GM23338 (cell line): ENCODE measurements around the gene RBCK1.

Experiments
- CREB1 ChIP-seq: fragments of 250-450 bp; sonication (Bioruptor Pico); IDR thresholded peaks from 2 replicates; pipeline ENCODE4 v1.5.0; 2020; ENCODE audit warnings: low read depth, mild to moderate bottlenecking, moderate library complexity
- CTCF ChIP-seq, 2 experiments: fragments of 200-600 bp in 1 of 2; sonication (generic) in 1 of 2; conservative IDR thresholded peaks; 2 replicates each; pipeline versions ENCODE4 v1.5.1 to v1.6.1; 2016 to 2017; ENCODE audit warnings: antibody characterized with exemption in 2 of 2, low read depth in 2 of 2, mild to moderate bottlenecking in 2 of 2, moderate library complexity in 1 of 2
- EZH2 ChIP-seq: fragments of 200-600 bp; sonication (generic); IDR thresholded peaks from one replicate; pipeline ENCODE4 v1.8.0; 2017; ENCODE audit warnings: antibody characterized with exemption, mild to moderate bottlenecking, low read depth; ENCODE audit not compliant: unreplicated experiment
- EZH2phosphoT487 ChIP-seq: fragments of 200-600 bp; sonication (generic); IDR thresholded peaks from one replicate; pipeline ENCODE4 v1.8.1; 2018; ENCODE audit warnings: antibody characterized with exemption; ENCODE audit not compliant: unreplicated experiment
- JUNB ChIP-seq: IDR thresholded peaks from one replicate; pipeline ENCODE4 v1.6.1; 2016; ENCODE audit warnings: antibody characterized with exemption; ENCODE audit not compliant: unreplicated experiment
- NANOG ChIP-seq: IDR thresholded peaks from 2 replicates; pipeline ENCODE4 v1.6.1; 2016; ENCODE audit warnings: antibody characterized with exemption, borderline replicate concordance
- POLR2AphosphoS5 ChIP-seq: IDR thresholded peaks from 2 replicates; pipeline ENCODE4 v1.6.1; 2016; ENCODE audit warnings: antibody characterized with exemption, low read depth
- STAT1 ChIP-seq: IDR thresholded peaks from one replicate; pipeline ENCODE4 v1.6.1; 2016; ENCODE audit warnings: antibody characterized with exemption; ENCODE audit not compliant: unreplicated experiment
- ZNF114 ChIP-seq: fragments of 250-450 bp; sonication (Bioruptor Pico); IDR thresholded peaks from 2 replicates; pipeline ENCODE4 v1.5.0; 2020; ENCODE audit warnings: mild to moderate bottlenecking, moderate library complexity
- ZNF462 ChIP-seq: fragments of 250-450 bp; sonication (Bioruptor Pico); IDR thresholded peaks from 2 replicates; pipeline ENCODE4 v1.5.0; 2020; ENCODE audit warnings: mild to moderate bottlenecking, moderate library complexity
- TF ChIP-seq, protein P1 (sequence below): IDR thresholded peaks from one replicate; pipeline ENCODE4 v1.6.1; 2018; ENCODE audit warnings: antibody characterized with exemption; ENCODE audit not compliant: unreplicated experiment
- TF ChIP-seq, protein P2 (sequence below): IDR thresholded peaks from 2 replicates; pipeline ENCODE4 v1.6.1; 2016; ENCODE audit warnings: antibody characterized with exemption

GRCh38 chr20:391041-391711 is 16.9 kb upstream of the RBCK1 start:
- TF ChIP-seq CTCF (conservative IDR thresholded peaks at IDR 0.05; ENCODE audit: low read depth in 2 of 2) (no peak), EZH2phosphoT487 (no peak), CREB1 (CRISPR knock-in tag) (no peak), JUNB (no peak), EZH2 (no peak), STAT1 (no peak), POLR2AphosphoS5 (no peak), ZNF462 (CRISPR knock-in tag) (no peak), NANOG (no peak), ZNF114 (CRISPR knock-in tag) (no peak)
- TF ChIP-seq, protein P1, sequence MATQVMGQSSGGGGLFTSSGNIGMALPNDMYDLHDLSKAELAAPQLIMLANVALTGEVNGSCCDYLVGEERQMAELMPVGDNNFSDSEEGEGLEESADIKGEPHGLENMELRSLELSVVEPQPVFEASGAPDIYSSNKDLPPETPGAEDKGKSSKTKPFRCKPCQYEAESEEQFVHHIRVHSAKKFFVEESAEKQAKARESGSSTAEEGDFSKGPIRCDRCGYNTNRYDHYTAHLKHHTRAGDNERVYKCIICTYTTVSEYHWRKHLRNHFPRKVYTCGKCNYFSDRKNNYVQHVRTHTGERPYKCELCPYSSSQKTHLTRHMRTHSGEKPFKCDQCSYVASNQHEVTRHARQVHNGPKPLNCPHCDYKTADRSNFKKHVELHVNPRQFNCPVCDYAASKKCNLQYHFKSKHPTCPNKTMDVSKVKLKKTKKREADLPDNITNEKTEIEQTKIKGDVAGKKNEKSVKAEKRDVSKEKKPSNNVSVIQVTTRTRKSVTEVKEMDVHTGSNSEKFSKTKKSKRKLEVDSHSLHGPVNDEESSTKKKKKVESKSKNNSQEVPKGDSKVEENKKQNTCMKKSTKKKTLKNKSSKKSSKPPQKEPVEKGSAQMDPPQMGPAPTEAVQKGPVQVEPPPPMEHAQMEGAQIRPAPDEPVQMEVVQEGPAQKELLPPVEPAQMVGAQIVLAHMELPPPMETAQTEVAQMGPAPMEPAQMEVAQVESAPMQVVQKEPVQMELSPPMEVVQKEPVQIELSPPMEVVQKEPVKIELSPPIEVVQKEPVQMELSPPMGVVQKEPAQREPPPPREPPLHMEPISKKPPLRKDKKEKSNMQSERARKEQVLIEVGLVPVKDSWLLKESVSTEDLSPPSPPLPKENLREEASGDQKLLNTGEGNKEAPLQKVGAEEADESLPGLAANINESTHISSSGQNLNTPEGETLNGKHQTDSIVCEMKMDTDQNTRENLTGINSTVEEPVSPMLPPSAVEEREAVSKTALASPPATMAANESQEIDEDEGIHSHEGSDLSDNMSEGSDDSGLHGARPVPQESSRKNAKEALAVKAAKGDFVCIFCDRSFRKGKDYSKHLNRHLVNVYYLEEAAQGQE, result no peak
- TF ChIP-seq, protein P2, sequence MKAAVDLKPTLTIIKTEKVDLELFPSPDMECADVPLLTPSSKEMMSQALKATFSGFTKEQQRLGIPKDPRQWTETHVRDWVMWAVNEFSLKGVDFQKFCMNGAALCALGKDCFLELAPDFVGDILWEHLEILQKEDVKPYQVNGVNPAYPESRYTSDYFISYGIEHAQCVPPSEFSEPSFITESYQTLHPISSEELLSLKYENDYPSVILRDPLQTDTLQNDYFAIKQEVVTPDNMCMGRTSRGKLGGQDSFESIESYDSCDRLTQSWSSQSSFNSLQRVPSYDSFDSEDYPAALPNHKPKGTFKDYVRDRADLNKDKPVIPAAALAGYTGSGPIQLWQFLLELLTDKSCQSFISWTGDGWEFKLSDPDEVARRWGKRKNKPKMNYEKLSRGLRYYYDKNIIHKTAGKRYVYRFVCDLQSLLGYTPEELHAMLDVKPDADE, result no peak
